ENCODE data around the gene DNAAF1. TPM values are rescaled to one million over a fixed set of nuclear protein-coding genes. Genes with fewer than 3 reads are reported as not detected.

Gene DNAAF1
- total and polyA plus RNA-seq, 2 experiments from 2014 or later, result not detected

GRCh38 chr16:84218956-84219355 lies 73.8 kb downstream of the DNAAF1 start:
- Histone ChIP-seq H3K9me3 (ENCODE audit: low read depth) (no peaks in the 10 kb centered on the region), H3K4me3 (no peak overlapping the region), H3F3A (ENCODE audit: insufficient read depth) (no peaks in the 10 kb centered on the region), H3K27ac (no peak overlapping the region), H3K4me1 (ENCODE audit: insufficient read depth) (no peaks in the 10 kb centered on the region), H3K27me3 (replicated peaks; ENCODE audit: insufficient read depth) (no peaks in the 10 kb centered on the region; the same call in 1 of the 2 replicates), H4K20me1 (ENCODE audit: insufficient read depth) (no peaks in the 10 kb centered on the region), H2AFZ (no peak overlapping the region), H3K4me2 (ENCODE audit: unreplicated experiment) (no peak overlapping the region), H3K9ac (no peak overlapping the region), H3K79me2 (ENCODE audit: insufficient read depth) (no peaks in the 10 kb centered on the region), H3K9me2 (ENCODE audit: insufficient read depth) (no peaks in the 10 kb centered on the region), H3K36me3 (ENCODE audit: low read depth) (no peaks in the 10 kb centered on the region)
- in situ Hi-C loops (cut with MboI), result no loop called here
- TF ChIP-seq EZH2 (IDR thresholded peaks at IDR 0.05; ENCODE audit: insufficient read depth, poor library complexity, severe bottlenecking), result no peak
- TF ChIP-seq EZH2phosphoT487 (IDR thresholded peaks at IDR 0.05; ENCODE audit: insufficient read depth, low read depth), result no peak
- DNase-seq, result no peak
- WGBS, 2 experiments (ENCODE audit: low coverage in 1 of 2, low lambda C conversion rate in 2 of 2, missing lambda C conversion rate in 2 of 2), result 47 to 50% methylated on average over 6 of the region's 6 CpGs

GRCh38 chr16:84220851-84221250 lies 75.7 kb downstream of the DNAAF1 start:
- Histone ChIP-seq H3K27me3 (replicated peaks; ENCODE audit: insufficient read depth) (no peaks in the 10 kb centered on the region; the same call in 1 of the 2 replicates), H3F3A (ENCODE audit: insufficient read depth) (no peaks in the 10 kb centered on the region), H3K9me3 (ENCODE audit: low read depth) (no peaks in the 10 kb centered on the region), H3K4me3 (no peak overlapping the region), H3K9ac (no peak overlapping the region), H4K20me1 (ENCODE audit: insufficient read depth) (no peaks in the 10 kb centered on the region), H3K4me1 (ENCODE audit: insufficient read depth) (no peaks in the 10 kb centered on the region), H2AFZ (no peak overlapping the region), H3K79me2 (ENCODE audit: insufficient read depth) (no peaks in the 10 kb centered on the region), H3K27ac (no peak overlapping the region), H3K4me2 (ENCODE audit: unreplicated experiment) (no peak overlapping the region), H3K36me3 (ENCODE audit: low read depth) (no peaks in the 10 kb centered on the region), H3K9me2 (ENCODE audit: insufficient read depth) (no peaks in the 10 kb centered on the region)
- no peak for TF ChIP-seq EZH2phosphoT487 (IDR thresholded peaks at IDR 0.05; ENCODE audit: insufficient read depth, low read depth)
- TF ChIP-seq EZH2 (IDR thresholded peaks at IDR 0.05; ENCODE audit: insufficient read depth, poor library complexity, severe bottlenecking), result no peak
- 74 to 90% methylated on average over 1 of the region's 1 CpG for WGBS, 2 experiments (ENCODE audit: low coverage in 1 of 2, low lambda C conversion rate in 2 of 2, missing lambda C conversion rate in 2 of 2)
- in situ Hi-C loops (cut with MboI), result no loop called here
- DNase-seq, result peak; percentile 55

- no peaks in the 10 kb centered on the region for H4K20me1 ChIP-seq (ENCODE audit: insufficient read depth)
- DNase-seq, result peak; percentile 15
- no peak overlapping the region for H3K4me2 ChIP-seq (ENCODE audit: unreplicated experiment)
- H3K4me1 ChIP-seq (ENCODE audit: insufficient read depth), result peaks cover 8% of the 10 kb centered on the region; the same call in 1 of the 2 replicates
- H3K27me3 ChIP-seq (replicated peaks; ENCODE audit: insufficient read depth), result no peaks in the 10 kb centered on the region; the same call in 1 of the 2 replicates
- H3K9ac ChIP-seq, result no peak overlapping the region
- TF ChIP-seq EZH2phosphoT487 (IDR thresholded peaks at IDR 0.05; ENCODE audit: insufficient read depth, low read depth) (no peak), EZH2 (IDR thresholded peaks at IDR 0.05; ENCODE audit: insufficient read depth, poor library complexity, severe bottlenecking) (no peak)
- no peaks in the 10 kb centered on the region for H3K79me2 ChIP-seq (ENCODE audit: insufficient read depth)
- H2AFZ ChIP-seq, result no peak overlapping the region
- H3K36me3 ChIP-seq (ENCODE audit: low read depth), result no peaks in the 10 kb centered on the region
- no peak overlapping the region for H3K27ac ChIP-seq
- no peaks in the 10 kb centered on the region for H3K9me2 ChIP-seq (ENCODE audit: insufficient read depth)
- in situ Hi-C loops (cut with MboI), result no loop called here
- WGBS, 2 experiments (ENCODE audit: low coverage in 1 of 2, low lambda C conversion rate in 2 of 2, missing lambda C conversion rate in 2 of 2), result 86 to 89% methylated on average over 4 of the region's 4 CpGs
- no peaks in the 10 kb centered on the region for H3K9me3 ChIP-seq (ENCODE audit: low read depth)
- H3K4me3 ChIP-seq, result no peak overlapping the region
- H3F3A ChIP-seq (ENCODE audit: insufficient read depth), result no peaks in the 10 kb centered on the region
Measured at GRCh38 chr16:84223456-84223855, 78.3 kb downstream of the DNAAF1 start.

GRCh38 chr16:84224554-84224953 lies 79.4 kb downstream of the DNAAF1 start:
- TF ChIP-seq EZH2 (IDR thresholded peaks at IDR 0.05; ENCODE audit: insufficient read depth, poor library complexity, severe bottlenecking) (no peak), EZH2phosphoT487 (IDR thresholded peaks at IDR 0.05; ENCODE audit: insufficient read depth, low read depth) (no peak)
- H3K9me2 ChIP-seq (ENCODE audit: insufficient read depth), result no peaks in the 10 kb centered on the region
- 74 to 84% methylated on average over 3 of the region's 3 CpGs for WGBS, 2 experiments (ENCODE audit: low coverage in 1 of 2, low lambda C conversion rate in 2 of 2, missing lambda C conversion rate in 2 of 2)
- no peak overlapping the region for H3K4me2 ChIP-seq (ENCODE audit: unreplicated experiment)
- in situ Hi-C loops (cut with MboI), result no loop called here
- H2AFZ ChIP-seq, result no peak overlapping the region
- H3K79me2 ChIP-seq (ENCODE audit: insufficient read depth), result no peaks in the 10 kb centered on the region
- no peaks in the 10 kb centered on the region for H4K20me1 ChIP-seq (ENCODE audit: insufficient read depth)
- no peaks in the 10 kb centered on the region for H3K27me3 ChIP-seq (replicated peaks; ENCODE audit: insufficient read depth)
- no peaks in the 10 kb centered on the region for H3K36me3 ChIP-seq (ENCODE audit: low read depth)
- no peak overlapping the region for H3K9ac ChIP-seq
- peaks cover 19% of the 10 kb centered on the region for H3K4me1 ChIP-seq (ENCODE audit: insufficient read depth)
- no peaks in the 10 kb centered on the region for H3F3A ChIP-seq (ENCODE audit: insufficient read depth)
- H3K27ac ChIP-seq, result no peak overlapping the region
- no peak for DNase-seq
- no peaks in the 10 kb centered on the region for H3K9me3 ChIP-seq (ENCODE audit: low read depth)
- H3K4me3 ChIP-seq, result no peak overlapping the region

DNA sequence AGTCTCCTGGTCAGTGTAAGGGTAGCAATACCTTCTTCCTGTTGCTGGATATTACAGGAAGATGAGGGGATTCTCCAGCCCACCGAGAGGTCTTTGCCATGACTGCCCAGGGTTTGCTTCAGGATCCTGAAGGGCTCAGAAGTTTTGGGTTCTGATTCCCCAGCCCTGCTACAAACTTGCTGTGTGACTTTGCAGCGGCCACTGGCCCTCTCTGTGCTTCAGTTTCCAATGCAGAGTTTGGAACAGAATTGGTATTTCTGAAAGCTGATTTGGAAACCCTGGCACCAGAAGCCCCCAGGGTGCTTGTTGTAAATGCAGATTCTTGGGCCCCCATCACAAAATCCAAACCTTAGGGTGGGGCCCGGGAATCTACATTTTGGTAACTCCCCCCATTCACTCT lies 80.0 kb downstream of the DNAAF1 start:
- Histone ChIP-seq H3K4me2 (ENCODE audit: unreplicated experiment) (no peak overlapping the region), H3K4me1 (ENCODE audit: insufficient read depth) (peaks cover 22% of the 10 kb centered on the region), H3K9me3 (ENCODE audit: low read depth) (no peaks in the 10 kb centered on the region), H3K4me3 (no peak overlapping the region), H3K9me2 (ENCODE audit: insufficient read depth) (no peaks in the 10 kb centered on the region), H2AFZ (no peak overlapping the region), H3K79me2 (ENCODE audit: insufficient read depth) (no peaks in the 10 kb centered on the region), H3K9ac (no peak overlapping the region), H3K27me3 (replicated peaks; ENCODE audit: insufficient read depth) (no peaks in the 10 kb centered on the region), H4K20me1 (ENCODE audit: insufficient read depth) (no peaks in the 10 kb centered on the region), H3K36me3 (ENCODE audit: low read depth) (no peaks in the 10 kb centered on the region), H3F3A (ENCODE audit: insufficient read depth) (no peaks in the 10 kb centered on the region), H3K27ac (no peak overlapping the region)
- no peak for DNase-seq
- 72 to 83% methylated on average over 3 of the region's 3 CpGs for WGBS, 2 experiments (ENCODE audit: low coverage in 1 of 2, low lambda C conversion rate in 2 of 2, missing lambda C conversion rate in 2 of 2)
- in situ Hi-C loops (cut with MboI), result no loop called here
- TF ChIP-seq EZH2 (IDR thresholded peaks at IDR 0.05; ENCODE audit: insufficient read depth, poor library complexity, severe bottlenecking), result no peak
- TF ChIP-seq EZH2phosphoT487 (IDR thresholded peaks at IDR 0.05; ENCODE audit: insufficient read depth, low read depth), result no peak

All from GM23248 (cell line).